GM12892 (cell line): Measurements from ENCODE around the gene BPIFA2.

Experiments used
- POLR2A ChIP-seq: IDR thresholded peaks from 2 replicates; pipeline ENCODE4 v1.6.1; 2011; ENCODE audit warnings: low read depth, low read length, control low read depth
- POLR2AphosphoS5 ChIP-seq: IDR thresholded peaks from 2 replicates; pipeline ENCODE4 v1.6.1; 2011; ENCODE audit warnings: low read depth, low read length, control low read depth
- TAF1 ChIP-seq: IDR thresholded peaks from 2 replicates; pipeline ENCODE4 v1.6.1; 2011; ENCODE audit warnings: low read depth, mild to moderate bottlenecking, control low read depth, low read length, borderline replicate concordance

- TF ChIP-seq POLR2AphosphoS5 = no peak
- no peak for TF ChIP-seq POLR2A
- no peak for TF ChIP-seq TAF1
Observed at GRCh38 chr20:33163856-33164762, 3.9 kb upstream of the BPIFA2 start.
